HCT116 (cell line): Measurements from ENCODE around the gene CAMSAP1. TPM values are rescaled to one million over a fixed set of nuclear protein-coding genes. Genes with fewer than 3 reads are reported as not detected.

Source experiments
- ATAC-seq: fragments of 200-7000 bp; cut with Tn5 transposase; 2 replicates; pipeline ENCODE4 v1.9.1; 2020; ENCODE audit warnings: mild to moderate bottlenecking, moderate library complexity
- BruUV-seq: library from RNA; stranded (reverse); fragments of 400-500 nt; replicated peaks from 2 replicates; lab custom pipeline; 2021; lab: Mats Ljungman, UMichigan
- CTCF ChIA-PET: fragments of 300-600 bp; sonication (Branson Sonifier 250); formaldehyde crosslinking; loops from one replicate; lab custom pipeline; 2021; ENCODE audit warnings: antibody characterized with exemption; lab: Charles Lee
- POLR2A ChIA-PET: fragments of 300-600, 350-600 bp; sonication (Branson Sonifier 250); formaldehyde crosslinking; loops from one replicate; lab custom pipeline; 2021; ENCODE audit warnings: antibody characterized with exemption; lab: Charles Lee
- RAD21 ChIA-PET, 2 experiments: fragments of 300-600 bp; sonication (Branson Sonifier 250); formaldehyde crosslinking; loops; one replicate each; lab custom pipeline; 2023; ENCODE audit warnings: low total read pairs in 2 of 2; ENCODE audit not compliant: uncharacterized antibody in 2 of 2, unreplicated experiment in 2 of 2, low non-redundant PET in 1 of 2; lab: Charles Lee
- DNase-seq: peaks from one replicate; pipeline ENCODE4 v3.0.0-alpha.2; 2010; ENCODE audit warnings: low read depth, low spot score
- H2AFZ ChIP-seq: fragments of 200-600 bp; shearing (Covaris generic), sonication (generic); 2 replicates; pipeline ENCODE4 v1.6.1; 2017; ENCODE audit warnings: low read depth, mixed run types, mixed read lengths, antibody characterized with exemption, low read length; ENCODE audit not compliant: poor library complexity, severe bottlenecking
- H3K27ac ChIP-seq: 2 replicates; pipeline ENCODE4 v1.5.1; 2012; ENCODE audit warnings: low read depth, low read length
- H3K27me3 ChIP-seq: fragments of 200-600 bp; sonication (generic); 2 replicates; pipeline ENCODE4 v1.6.1; 2016; ENCODE audit warnings: mixed run types, low read length, mixed read lengths; ENCODE audit not compliant: insufficient read depth
- H3K36me3 ChIP-seq, 2 experiments: fragments of 200-500 bp in 1 of 2; fragments of 200-600 bp in 1 of 2; sonication (Bioruptor generic) in 1 of 2; sonication (generic) in 1 of 2; 2 replicates each; pipeline versions ENCODE4 v1.5.1 to v1.6.1; 2014 to 2016; ENCODE audit warnings: low read length in 2 of 2, inconsistent platforms in 1 of 2, mixed read lengths in 1 of 2, mixed run types in 1 of 2; ENCODE audit not compliant: insufficient read depth in 2 of 2, control insufficient read depth in 1 of 2
- H3K4me1 ChIP-seq, 2 experiments: fragments of 200-600 bp in 1 of 2; sonication (generic) in 1 of 2; 2 replicates each; pipeline versions ENCODE4 v1.5.1 to v1.6.1; 2012 to 2017; ENCODE audit warnings: low read length in 2 of 2, inconsistent platforms in 1 of 2, mild to moderate bottlenecking in 1 of 2, mixed read lengths in 1 of 2, mixed run types in 1 of 2, moderate library complexity in 1 of 2; ENCODE audit not compliant: insufficient read depth in 2 of 2, control insufficient read depth in 1 of 2
- H3K4me2 ChIP-seq: fragments of 200-600 bp; sonication (generic); 2 replicates; pipeline ENCODE4 v1.6.1; 2017; ENCODE audit warnings: mixed run types, low read length, mixed read lengths
- H3K4me3 ChIP-seq, 2 experiments: fragments of 200-600 bp in 1 of 2; sonication (generic) in 1 of 2; replicated peaks in 1 of 2; 2 replicates each; pipeline ENCODE4 v1.5.1; 2011 to 2016; ENCODE audit warnings: low read length in 2 of 2, control low read depth in 1 of 2, low read depth in 1 of 2, mild to moderate bottlenecking in 1 of 2, mixed read lengths in 1 of 2, mixed run types in 1 of 2
- H3K79me2 ChIP-seq: fragments of 200-600 bp; sonication (generic); 2 replicates; pipeline ENCODE4 v1.6.1; 2017; ENCODE audit warnings: mild to moderate bottlenecking, mixed run types, low read length, moderate library complexity, mixed read lengths; ENCODE audit not compliant: insufficient read depth
- H3K9ac ChIP-seq: fragments of 200-600 bp; sonication (generic); 2 replicates; pipeline ENCODE4 v1.6.1; 2016; ENCODE audit warnings: low read length, mixed read lengths
- H3K9me2 ChIP-seq: fragments of 200-600 bp; sonication (generic), shearing (Covaris generic); 2 replicates; pipeline ENCODE4 v1.6.1; 2017; ENCODE audit warnings: mixed run types, mild to moderate bottlenecking, moderate library complexity; ENCODE audit not compliant: insufficient read depth
- H3K9me3 ChIP-seq, 2 experiments: fragments of 200-500 bp in 1 of 2; fragments of 200-600 bp in 1 of 2; sonication (Bioruptor generic) in 1 of 2; sonication (generic) in 1 of 2; 2 replicates each; pipeline ENCODE4 v1.6.1; 2014 to 2017; ENCODE audit warnings: low read length in 2 of 2, mixed read lengths in 2 of 2, inconsistent platforms in 1 of 2, low read depth in 1 of 2, mild to moderate bottlenecking in 1 of 2, mixed run types in 1 of 2, moderate library complexity in 1 of 2; ENCODE audit not compliant: control insufficient read depth in 1 of 2, insufficient read depth in 1 of 2
- H4K20me1 ChIP-seq: fragments of 200-600 bp; sonication (generic), shearing (Covaris generic); 2 replicates; pipeline ENCODE4 v1.6.1; 2017; ENCODE audit warnings: mixed run types, mild to moderate bottlenecking, moderate library complexity; ENCODE audit not compliant: insufficient read depth
- CBX3 ChIP-seq: IDR thresholded peaks from 2 replicates; pipeline ENCODE4 v1.6.1; 2012; ENCODE audit warnings: low read depth
- EGR1 ChIP-seq: IDR thresholded peaks from 2 replicates; pipeline ENCODE4 v1.6.1; 2012; ENCODE audit warnings: low read depth
- EZH2 ChIP-seq: fragments of 200-600 bp; sonication (generic); IDR thresholded peaks from 2 replicates; pipeline ENCODE4 v1.6.1; 2017; ENCODE audit warnings: antibody characterized with exemption, mixed run types
- RAD21 ChIP-seq: IDR thresholded peaks from 2 replicates; pipeline ENCODE4 v1.6.1; 2012; ENCODE audit warnings: low read depth, mild to moderate bottlenecking
- YY1 ChIP-seq: IDR thresholded peaks from 2 replicates; pipeline ENCODE4 v1.6.1; 2011; ENCODE audit warnings: low read length, low read depth, moderate library complexity, mild to moderate bottlenecking; ENCODE audit not compliant: insufficient replicate concordance; ENCODE audit errors: extremely low read depth
- intact Hi-C: fragments of 100-400 bp; cut with micrococcal nuclease; formaldehyde crosslinking; loops from 2 replicates; pipeline ENCODE4 v1.10.0; 2022
- total RNA-seq: library from RNA; stranded (reverse); gene quantifications from one replicate; pipeline ENCODE4 v1.2.1, GENCODE V29; 2021; ENCODE audit not compliant: unreplicated experiment
- TF ChIP-seq, protein P1 (sequence below), 3 experiments: fragments of 200-600 bp in 1 of 3; sonication (generic) in 1 of 3; IDR thresholded peaks in 2 of 3; conservative IDR thresholded peaks in 1 of 3; 2 replicates each; pipeline ENCODE4 v1.5.1; 2012 to 2017; ENCODE audit warnings: low read depth in 2 of 3, low read length in 2 of 3, antibody characterized with exemption in 1 of 3, borderline replicate concordance in 1 of 3, control low read depth in 1 of 3, mild to moderate bottlenecking in 1 of 3, mixed read lengths in 1 of 3, mixed run types in 1 of 3, moderate library complexity in 1 of 3; ENCODE audit not compliant: insufficient read depth in 1 of 3
- TF ChIP-seq, protein P2 (sequence below): IDR thresholded peaks from 2 replicates; pipeline ENCODE4 v1.6.1; 2012

CAMSAP1 gene
- total RNA-seq, 1 experiment from 2014 or later: 33.1 TPM

DNA sequence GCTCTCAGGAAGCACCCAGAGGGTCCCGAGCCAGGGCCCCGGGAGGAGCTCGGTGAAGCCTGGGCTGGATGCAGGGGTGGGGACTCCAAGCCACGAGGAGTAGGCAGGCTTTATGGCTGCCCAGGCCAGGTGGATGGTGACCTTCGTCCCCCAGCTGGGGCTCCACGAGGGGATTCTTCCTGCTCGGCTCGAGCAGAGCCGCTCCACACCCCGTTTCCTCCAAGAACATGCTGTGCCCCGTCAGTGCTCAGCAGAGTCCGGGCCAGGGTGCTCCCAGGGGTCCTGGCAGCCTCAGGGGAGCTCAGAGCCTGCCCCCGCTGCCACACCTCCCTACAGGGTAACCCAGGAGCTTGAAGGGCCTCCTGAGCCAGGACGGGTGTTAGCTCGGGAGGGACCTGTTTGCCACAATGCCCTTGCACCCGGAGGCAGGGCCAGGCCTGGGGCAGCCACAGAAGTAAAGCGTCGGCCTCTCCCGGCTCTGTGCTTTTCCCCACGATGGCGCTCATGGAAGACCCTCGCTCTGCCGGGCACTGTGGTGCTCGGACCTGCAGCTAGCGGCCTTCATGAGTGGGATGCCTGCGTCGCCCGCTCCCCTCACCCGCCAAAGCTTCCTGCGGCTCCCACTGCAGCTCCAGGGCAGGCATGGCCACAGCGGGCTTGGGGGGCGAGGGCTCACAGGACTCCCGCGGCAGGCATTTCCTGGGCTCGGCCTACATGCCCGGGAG is 118.6 kb downstream of the CAMSAP1 start:
- no peaks in the 10 kb centered on the region for H3K9me3 ChIP-seq
- RAD21 ChIA-PET: no interaction called here
- no TSS peak for BruUV-seq
- no peak for TF ChIP-seq RAD21
- TF ChIP-seq, protein P1, sequence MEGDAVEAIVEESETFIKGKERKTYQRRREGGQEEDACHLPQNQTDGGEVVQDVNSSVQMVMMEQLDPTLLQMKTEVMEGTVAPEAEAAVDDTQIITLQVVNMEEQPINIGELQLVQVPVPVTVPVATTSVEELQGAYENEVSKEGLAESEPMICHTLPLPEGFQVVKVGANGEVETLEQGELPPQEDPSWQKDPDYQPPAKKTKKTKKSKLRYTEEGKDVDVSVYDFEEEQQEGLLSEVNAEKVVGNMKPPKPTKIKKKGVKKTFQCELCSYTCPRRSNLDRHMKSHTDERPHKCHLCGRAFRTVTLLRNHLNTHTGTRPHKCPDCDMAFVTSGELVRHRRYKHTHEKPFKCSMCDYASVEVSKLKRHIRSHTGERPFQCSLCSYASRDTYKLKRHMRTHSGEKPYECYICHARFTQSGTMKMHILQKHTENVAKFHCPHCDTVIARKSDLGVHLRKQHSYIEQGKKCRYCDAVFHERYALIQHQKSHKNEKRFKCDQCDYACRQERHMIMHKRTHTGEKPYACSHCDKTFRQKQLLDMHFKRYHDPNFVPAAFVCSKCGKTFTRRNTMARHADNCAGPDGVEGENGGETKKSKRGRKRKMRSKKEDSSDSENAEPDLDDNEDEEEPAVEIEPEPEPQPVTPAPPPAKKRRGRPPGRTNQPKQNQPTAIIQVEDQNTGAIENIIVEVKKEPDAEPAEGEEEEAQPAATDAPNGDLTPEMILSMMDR (IDR thresholded peaks at IDR 0.05 in 2 of 3, conservative IDR thresholded peaks at IDR 0.05 in 1 of 3; ENCODE audit: borderline replicate concordance in 1 of 3, insufficient read depth in 1 of 3, low read depth in 2 of 3, low read length in 2 of 3): no peak
- TF ChIP-seq, protein P2, sequence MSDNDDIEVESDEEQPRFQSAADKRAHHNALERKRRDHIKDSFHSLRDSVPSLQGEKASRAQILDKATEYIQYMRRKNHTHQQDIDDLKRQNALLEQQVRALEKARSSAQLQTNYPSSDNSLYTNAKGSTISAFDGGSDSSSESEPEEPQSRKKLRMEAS: no peak
- TF ChIP-seq EGR1: no peak
- no peak for TF ChIP-seq YY1
- no peak for TF ChIP-seq CBX3
- TF ChIP-seq EZH2: no peak
- TF ChIP-seq, all 23 proteins: peak for 0
- Histone ChIP-seq H3K36me3 (no peaks in the 10 kb centered on the region), H4K20me1 (no peaks in the 10 kb centered on the region), H3K9ac (no peak overlapping the region), H3K4me2 (no peak overlapping the region), H3K27ac (no peak overlapping the region), H2AFZ (no peak overlapping the region), H3K4me1 (no peaks in the 10 kb centered on the region), H3K79me2 (no peaks in the 10 kb centered on the region), H3K9me2 (no peaks in the 10 kb centered on the region), H3K4me3 (no peak overlapping the region), H3K27me3 (no peaks in the 10 kb centered on the region)
- ATAC-seq (no peak), DNase-seq (no peak)
- CTCF ChIA-PET: interaction anchor here (1.3 kb wide), 1 partner anchor 9 kb away, joined by 3 read pairs; no protein-coding TSS in a partner anchor
- intact Hi-C loops: no loop called here
- POLR2A ChIA-PET: no interaction called here
